ENCODE measurements around the gene P4HA3.

Gene P4HA3

GRCh38 chr11:74282421-74282820 is 29.0 kb downstream of the P4HA3 start:
- TF ChIP-seq CTCF (conservative IDR thresholded peaks at IDR 0.05; ENCODE audit: control insufficient read depth, insufficient read depth, low read depth, low read length), result no peak
- no peak for DNase-seq (ENCODE audit: low read depth)

GRCh38 chr11:74280494-74280893 is 30.9 kb downstream of the P4HA3 start:
- no peak for TF ChIP-seq CTCF (conservative IDR thresholded peaks at IDR 0.05; ENCODE audit: control insufficient read depth, insufficient read depth, low read depth, low read length)
- no peak overlapping the region for H3K4me3 ChIP-seq (ENCODE audit: control insufficient read depth, low read depth, low read length)
- no peak for DNase-seq (ENCODE audit: low read depth)

More at GRCh38 chr11:74282421-74282820, 29.0 kb downstream of the P4HA3 start:
- H3K4me3 ChIP-seq (ENCODE audit: control insufficient read depth, low read depth, low read length), result no peak overlapping the region

- TF ChIP-seq CTCF (conservative IDR thresholded peaks at IDR 0.05; ENCODE audit: control insufficient read depth, insufficient read depth, low read depth, low read length), result no peak
- peak; percentile 62 for DNase-seq (ENCODE audit: low read depth)
- no peak overlapping the region for H3K4me3 ChIP-seq (ENCODE audit: control insufficient read depth, low read depth, low read length)
Observed at GRCh38 chr11:74279256-74279655, 32.2 kb downstream of the P4HA3 start.

GRCh38 chr11:74278721-74279161 is 32.7 kb downstream of the P4HA3 start:
- no peak for TF ChIP-seq CTCF (conservative IDR thresholded peaks at IDR 0.05; ENCODE audit: control insufficient read depth, insufficient read depth, low read depth, low read length)
- peak; percentile 100 for DNase-seq (ENCODE audit: low read depth)

GRCh38 chr11:74278103-74278502 is 33.3 kb downstream of the P4HA3 start:
- no peak for TF ChIP-seq CTCF (conservative IDR thresholded peaks at IDR 0.05; ENCODE audit: control insufficient read depth, insufficient read depth, low read depth, low read length)
- H3K4me3 ChIP-seq (ENCODE audit: control insufficient read depth, low read depth, low read length), result no peak overlapping the region
- DNase-seq (ENCODE audit: low read depth), result no peak

More at GRCh38 chr11:74278721-74279161, 32.7 kb downstream of the P4HA3 start:
- H3K4me3 ChIP-seq (ENCODE audit: control insufficient read depth, low read depth, low read length), result no peak overlapping the region

- H3K4me3 ChIP-seq (ENCODE audit: control insufficient read depth, low read depth, low read length), result no peak overlapping the region
- peak; percentile 53 for DNase-seq (ENCODE audit: low read depth)
- TF ChIP-seq CTCF (conservative IDR thresholded peaks at IDR 0.05; ENCODE audit: control insufficient read depth, insufficient read depth, low read depth, low read length), result no peak
Observed at GRCh38 chr11:74276581-74276980, 34.9 kb downstream of the P4HA3 start.

GRCh38 chr11:74272276-74272675 is 39.2 kb downstream of the P4HA3 start:
- no peak overlapping the region for H3K4me3 ChIP-seq (ENCODE audit: control insufficient read depth, low read depth, low read length)
- TF ChIP-seq CTCF (conservative IDR thresholded peaks at IDR 0.05; ENCODE audit: control insufficient read depth, insufficient read depth, low read depth, low read length), result no peak
- DNase-seq (ENCODE audit: low read depth), result no peak

Measured in fibroblast of mammary gland (primary cell).